ENCODE measurements around the gene FAM210A. TPM values are rescaled to one million over a fixed set of nuclear protein-coding genes. Genes with fewer than 3 reads are reported as not detected.

FAM210A gene
- total RNA-seq, result 16.1 and 20.7 TPM in 2 replicates

- DNase-seq (ENCODE audit: low read depth), result peak; percentile 97
- H3K4me3 ChIP-seq (ENCODE audit: low read depth, low read length), result peak within 1 kb of the TSS; percentile 96
- TF ChIP-seq, protein P1, sequence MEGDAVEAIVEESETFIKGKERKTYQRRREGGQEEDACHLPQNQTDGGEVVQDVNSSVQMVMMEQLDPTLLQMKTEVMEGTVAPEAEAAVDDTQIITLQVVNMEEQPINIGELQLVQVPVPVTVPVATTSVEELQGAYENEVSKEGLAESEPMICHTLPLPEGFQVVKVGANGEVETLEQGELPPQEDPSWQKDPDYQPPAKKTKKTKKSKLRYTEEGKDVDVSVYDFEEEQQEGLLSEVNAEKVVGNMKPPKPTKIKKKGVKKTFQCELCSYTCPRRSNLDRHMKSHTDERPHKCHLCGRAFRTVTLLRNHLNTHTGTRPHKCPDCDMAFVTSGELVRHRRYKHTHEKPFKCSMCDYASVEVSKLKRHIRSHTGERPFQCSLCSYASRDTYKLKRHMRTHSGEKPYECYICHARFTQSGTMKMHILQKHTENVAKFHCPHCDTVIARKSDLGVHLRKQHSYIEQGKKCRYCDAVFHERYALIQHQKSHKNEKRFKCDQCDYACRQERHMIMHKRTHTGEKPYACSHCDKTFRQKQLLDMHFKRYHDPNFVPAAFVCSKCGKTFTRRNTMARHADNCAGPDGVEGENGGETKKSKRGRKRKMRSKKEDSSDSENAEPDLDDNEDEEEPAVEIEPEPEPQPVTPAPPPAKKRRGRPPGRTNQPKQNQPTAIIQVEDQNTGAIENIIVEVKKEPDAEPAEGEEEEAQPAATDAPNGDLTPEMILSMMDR (IDR thresholded peaks at IDR 0.05; ENCODE audit: insufficient read depth, low read depth, low read length), result peak; percentile 4
These were observed at the start of gene FAM210A, which contains the start of gene RNMT for GRCh38 chr18:13726232-13726971. Gene FAM210A (minus strand): TSS chr18:13726558. CDS start chr18:13682077, 44,481 bp downstream. Gene RNMT (plus strand): TSS chr18:13726673. CDS start chr18:13731518, 4,845 bp downstream.

DNA sequence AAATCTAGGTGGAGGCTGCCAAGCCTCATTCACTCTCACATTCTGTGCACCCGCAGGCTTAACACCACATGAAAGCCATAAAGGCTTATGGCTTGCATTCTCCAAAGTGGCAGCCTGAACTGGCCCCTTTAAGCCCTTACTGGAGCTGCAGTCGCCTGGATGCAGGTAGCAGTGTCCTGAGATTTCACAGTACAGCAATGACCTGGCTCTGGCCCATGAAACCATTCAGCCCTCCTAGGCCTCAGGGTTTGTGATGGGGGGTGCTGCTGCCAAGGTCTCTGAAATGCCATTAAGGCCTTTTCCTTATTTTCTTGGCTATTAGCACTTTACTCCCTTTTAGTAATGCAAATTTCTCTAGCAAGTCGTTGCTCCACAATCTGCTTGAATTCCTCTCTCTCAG lies 48.7 kb upstream of the FAM210A start:
- DNase-seq (ENCODE audit: low read depth), result no peak
- H3K4me3 ChIP-seq (ENCODE audit: low read depth, low read length), result no peak overlapping the region
- TF ChIP-seq, protein P1 (IDR thresholded peaks at IDR 0.05; ENCODE audit: insufficient read depth, low read depth, low read length), result no peak

DNA sequence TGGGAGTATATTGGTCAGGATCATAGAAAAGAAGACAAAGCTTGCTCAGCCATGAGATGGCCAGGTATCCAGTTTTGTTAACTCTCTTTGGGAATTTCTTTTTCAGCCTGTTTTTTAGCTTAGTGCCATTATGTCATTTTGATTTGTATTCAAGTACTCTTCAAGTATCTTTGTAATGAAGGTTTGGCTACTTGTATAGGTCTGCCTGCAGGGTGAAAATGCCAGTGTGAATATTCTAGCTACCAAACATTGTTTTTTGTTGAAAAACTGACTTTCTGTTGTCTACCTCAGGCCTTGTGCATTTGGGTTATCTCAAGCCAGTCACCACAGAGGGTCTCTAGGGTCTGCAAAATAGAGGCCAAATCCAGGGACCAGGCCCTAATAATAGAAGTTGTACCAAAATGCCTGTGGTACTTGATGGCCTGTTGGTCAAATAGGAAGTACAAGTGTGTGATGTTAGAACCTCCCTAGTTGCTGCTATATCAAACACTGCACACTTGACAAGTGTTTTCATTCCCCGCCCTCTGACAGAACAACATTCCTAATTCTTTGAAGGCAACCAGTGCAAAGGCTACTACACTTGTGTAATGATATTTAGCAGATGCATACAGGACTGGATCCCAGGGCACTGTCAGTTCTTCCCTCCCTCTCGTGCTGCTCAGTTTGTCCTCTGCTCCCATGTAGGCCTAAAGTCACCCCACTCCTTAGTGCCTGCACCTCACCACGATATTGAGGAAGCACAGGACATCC lies 36.5 kb upstream of the FAM210A start:
- TF ChIP-seq, protein P1 (IDR thresholded peaks at IDR 0.05; ENCODE audit: insufficient read depth, low read depth, low read length), result no peak
- no peak overlapping the region for H3K4me3 ChIP-seq (ENCODE audit: low read depth, low read length)
- DNase-seq (ENCODE audit: low read depth), result no peak

DNA sequence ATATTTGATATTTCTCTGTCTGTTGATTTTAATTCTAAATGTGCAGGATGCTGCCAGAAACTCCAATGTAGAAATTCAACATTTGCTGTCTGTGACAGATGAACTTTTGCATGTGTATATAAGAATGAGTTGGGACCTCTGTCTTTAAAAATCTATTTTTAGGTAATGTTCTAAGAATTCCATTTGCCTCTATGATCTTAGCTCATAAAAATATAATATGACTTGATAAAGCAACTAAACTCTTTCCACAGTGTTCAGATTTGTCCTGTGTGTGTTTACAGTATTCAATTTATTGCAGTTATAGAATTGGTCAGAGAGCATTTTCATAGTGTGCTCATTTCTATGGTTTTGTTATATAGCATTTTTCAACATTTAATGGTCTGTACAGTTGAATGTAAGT lies 33.7 kb upstream of the FAM210A start:
- TF ChIP-seq, protein P1 (IDR thresholded peaks at IDR 0.05; ENCODE audit: insufficient read depth, low read depth, low read length), result no peak
- DNase-seq (ENCODE audit: low read depth), result no peak
- H3K4me3 ChIP-seq (ENCODE audit: low read depth, low read length), result no peak overlapping the region

DNA sequence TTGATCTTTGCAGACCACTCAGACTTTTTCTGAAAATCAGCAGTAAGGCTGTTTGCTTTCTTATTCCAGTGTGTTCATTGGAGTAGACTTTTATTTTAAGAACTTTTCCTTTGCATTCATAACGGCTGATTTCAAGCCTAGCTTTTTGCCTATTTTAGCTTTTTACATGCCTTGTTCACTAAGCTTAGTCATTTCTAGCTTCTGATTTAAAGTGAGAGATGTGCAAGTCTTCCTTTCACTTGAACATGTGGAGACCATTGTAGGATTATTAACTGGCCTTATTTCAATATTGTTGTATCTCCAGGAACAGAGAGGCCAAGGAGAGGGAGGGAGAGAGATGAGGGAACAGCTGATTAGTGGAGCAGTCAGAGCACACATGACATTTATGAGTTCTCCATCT lies 32.3 kb upstream of the FAM210A start:
- DNase-seq (ENCODE audit: low read depth), result no peak
- no peak overlapping the region for H3K4me3 ChIP-seq (ENCODE audit: low read depth, low read length)

GRCh38 chr18:13756671-13757070 lies 30.3 kb upstream of the FAM210A start:
- no peak for DNase-seq (ENCODE audit: low read depth)
- no peak overlapping the region for H3K4me3 ChIP-seq (ENCODE audit: low read depth, low read length)
- TF ChIP-seq, protein P1 (IDR thresholded peaks at IDR 0.05; ENCODE audit: insufficient read depth, low read depth, low read length), result no peak

More for the DNA sequence above, 32.3 kb upstream of the FAM210A start:
- TF ChIP-seq, protein P1 (IDR thresholded peaks at IDR 0.05; ENCODE audit: insufficient read depth, low read depth, low read length), result no peak

Measured in fibroblast of villous mesenchyme (primary cell).